Neural cell (in vitro differentiated cells): ENCODE results near the gene CNOT9.

Source experiments
- EZH2 ChIP-seq: fragments of 200-600, 300-800 bp; shearing (Covaris generic), sonication (generic); IDR thresholded peaks from 2 replicates; pipeline ENCODE4 v1.6.1; 2014; ENCODE audit warnings: antibody characterized with exemption, low read length, borderline replicate concordance, mild to moderate bottlenecking; ENCODE audit not compliant: insufficient read depth, poor library complexity, severe bottlenecking
- MXI1 ChIP-seq: fragments of 450-650 bp; conservative IDR thresholded peaks from 2 replicates; pipeline ENCODE4 v1.6.1; 2014; ENCODE audit warnings: antibody characterized with exemption, mild to moderate bottlenecking; ENCODE audit not compliant: poor library complexity, severe bottlenecking
- POLR2AphosphoS5 ChIP-seq: IDR thresholded peaks from 2 replicates; pipeline ENCODE4 v1.6.1; 2012
- TF ChIP-seq, protein P1 (sequence below): fragments of 450-650 bp; IDR thresholded peaks from 2 replicates; pipeline ENCODE4 v1.5.1; 2014; ENCODE audit warnings: antibody characterized with exemption, mild to moderate bottlenecking, moderate library complexity; ENCODE audit not compliant: poor library complexity, severe bottlenecking
- TF ChIP-seq, protein P2 (sequence below): IDR thresholded peaks from 2 replicates; pipeline ENCODE4 v1.6.1; 2012; ENCODE audit warnings: borderline replicate concordance

DNA sequence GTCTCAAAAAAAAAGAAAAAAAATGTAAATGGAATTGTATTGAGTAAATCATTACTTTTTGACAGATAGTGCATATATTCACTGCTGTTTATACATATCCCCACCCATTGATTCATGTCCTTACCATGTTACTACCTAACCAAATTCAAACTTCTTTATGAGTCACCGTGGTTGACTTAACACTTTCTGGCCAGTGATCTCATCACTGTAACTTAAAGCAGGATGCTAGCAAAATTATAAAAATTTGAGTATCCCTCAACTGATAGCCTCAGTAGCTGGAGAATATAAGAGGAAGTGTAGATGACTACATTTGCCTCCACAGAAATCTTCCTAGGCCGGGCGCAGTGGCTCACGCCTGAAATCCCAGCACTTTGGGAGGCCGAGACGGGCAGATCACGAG lies 13.4 kb downstream of the CNOT9 start:
- TF ChIP-seq, protein P1, sequence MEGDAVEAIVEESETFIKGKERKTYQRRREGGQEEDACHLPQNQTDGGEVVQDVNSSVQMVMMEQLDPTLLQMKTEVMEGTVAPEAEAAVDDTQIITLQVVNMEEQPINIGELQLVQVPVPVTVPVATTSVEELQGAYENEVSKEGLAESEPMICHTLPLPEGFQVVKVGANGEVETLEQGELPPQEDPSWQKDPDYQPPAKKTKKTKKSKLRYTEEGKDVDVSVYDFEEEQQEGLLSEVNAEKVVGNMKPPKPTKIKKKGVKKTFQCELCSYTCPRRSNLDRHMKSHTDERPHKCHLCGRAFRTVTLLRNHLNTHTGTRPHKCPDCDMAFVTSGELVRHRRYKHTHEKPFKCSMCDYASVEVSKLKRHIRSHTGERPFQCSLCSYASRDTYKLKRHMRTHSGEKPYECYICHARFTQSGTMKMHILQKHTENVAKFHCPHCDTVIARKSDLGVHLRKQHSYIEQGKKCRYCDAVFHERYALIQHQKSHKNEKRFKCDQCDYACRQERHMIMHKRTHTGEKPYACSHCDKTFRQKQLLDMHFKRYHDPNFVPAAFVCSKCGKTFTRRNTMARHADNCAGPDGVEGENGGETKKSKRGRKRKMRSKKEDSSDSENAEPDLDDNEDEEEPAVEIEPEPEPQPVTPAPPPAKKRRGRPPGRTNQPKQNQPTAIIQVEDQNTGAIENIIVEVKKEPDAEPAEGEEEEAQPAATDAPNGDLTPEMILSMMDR: no peak
- TF ChIP-seq POLR2AphosphoS5 (no peak), EZH2 (no peak), MXI1 (no peak)
- TF ChIP-seq, protein P2, sequence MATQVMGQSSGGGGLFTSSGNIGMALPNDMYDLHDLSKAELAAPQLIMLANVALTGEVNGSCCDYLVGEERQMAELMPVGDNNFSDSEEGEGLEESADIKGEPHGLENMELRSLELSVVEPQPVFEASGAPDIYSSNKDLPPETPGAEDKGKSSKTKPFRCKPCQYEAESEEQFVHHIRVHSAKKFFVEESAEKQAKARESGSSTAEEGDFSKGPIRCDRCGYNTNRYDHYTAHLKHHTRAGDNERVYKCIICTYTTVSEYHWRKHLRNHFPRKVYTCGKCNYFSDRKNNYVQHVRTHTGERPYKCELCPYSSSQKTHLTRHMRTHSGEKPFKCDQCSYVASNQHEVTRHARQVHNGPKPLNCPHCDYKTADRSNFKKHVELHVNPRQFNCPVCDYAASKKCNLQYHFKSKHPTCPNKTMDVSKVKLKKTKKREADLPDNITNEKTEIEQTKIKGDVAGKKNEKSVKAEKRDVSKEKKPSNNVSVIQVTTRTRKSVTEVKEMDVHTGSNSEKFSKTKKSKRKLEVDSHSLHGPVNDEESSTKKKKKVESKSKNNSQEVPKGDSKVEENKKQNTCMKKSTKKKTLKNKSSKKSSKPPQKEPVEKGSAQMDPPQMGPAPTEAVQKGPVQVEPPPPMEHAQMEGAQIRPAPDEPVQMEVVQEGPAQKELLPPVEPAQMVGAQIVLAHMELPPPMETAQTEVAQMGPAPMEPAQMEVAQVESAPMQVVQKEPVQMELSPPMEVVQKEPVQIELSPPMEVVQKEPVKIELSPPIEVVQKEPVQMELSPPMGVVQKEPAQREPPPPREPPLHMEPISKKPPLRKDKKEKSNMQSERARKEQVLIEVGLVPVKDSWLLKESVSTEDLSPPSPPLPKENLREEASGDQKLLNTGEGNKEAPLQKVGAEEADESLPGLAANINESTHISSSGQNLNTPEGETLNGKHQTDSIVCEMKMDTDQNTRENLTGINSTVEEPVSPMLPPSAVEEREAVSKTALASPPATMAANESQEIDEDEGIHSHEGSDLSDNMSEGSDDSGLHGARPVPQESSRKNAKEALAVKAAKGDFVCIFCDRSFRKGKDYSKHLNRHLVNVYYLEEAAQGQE: no peak
